ENCODE measurements around the gene SELENOW. TPM values are rescaled to one million over a fixed set of nuclear protein-coding genes. Genes with fewer than 3 reads are reported as not detected.
"Not testable (repeated sequence)": the region's sequence is repeated elsewhere in the genome, so short reads cannot be mapped to it uniquely, and the experiment has no call there.

SELENOW gene
- polyA plus RNA-seq, 1 of the 3 experiments (the other 2 are of a cell fraction) = 335 TPM

- CTCF ChIA-PET = not testable (repeated sequence)
- WGBS (ENCODE audit: low lambda C conversion rate) = 76% methylated on average over 1 of the region's 1 CpG
Measured at GRCh38 chr19:47818221-47818620, 39.7 kb downstream of the SELENOW start.

GRCh38 chr19:47819858-47820257, 41.4 kb downstream of the SELENOW start:
- WGBS (ENCODE audit: low lambda C conversion rate) = 22% methylated on average over 10 of the region's 10 CpGs
- Histone ChIP-seq H3K9me2 (no peaks in the 10 kb centered on the region), H3F3A (replicated peaks; ENCODE audit: insufficient read depth) (no peaks in the 10 kb centered on the region), H3K9me3 (no peaks in the 10 kb centered on the region), H2AFZ (ENCODE audit: low read depth) (no peak overlapping the region), H3K27ac (ENCODE audit: low read depth in 2 of 2, low read length in 1 of 2) (no peak overlapping the region), H3K36me3 (replicated peaks in 1 of 2; ENCODE audit: control insufficient read depth in 1 of 2, insufficient read depth in 2 of 2, low read length in 1 of 2) (no peaks in the 10 kb centered on the region), H3K27me3 (ENCODE audit: insufficient read depth) (peaks cover 51% of the 10 kb centered on the region; the same call in 1 of the 2 replicates), H3K4me2 (0 out of 2 replicates have a peak overlapping the region, but pooled peaks have one; percentile 13), H3K79me2 (ENCODE audit: insufficient read depth) (no peaks in the 10 kb centered on the region), H3K4me1 (ENCODE audit: control insufficient read depth in 1 of 2, insufficient read depth in 2 of 2, low read depth in 1 of 2, low read length in 1 of 2) (no peaks in the 10 kb centered on the region), H4K20me1 (ENCODE audit: insufficient read depth) (no peaks in the 10 kb centered on the region), H3K4me3 (ENCODE audit: low read depth in 2 of 2, low read length in 1 of 2) (no peak overlapping the region), H3K9ac (no peak overlapping the region)
- CTCF ChIA-PET = interaction anchor here (1.5 kb wide), 1 partner anchor 44 kb away, joined by 6 read pairs; no protein-coding TSS in a partner anchor
- TF ChIP-seq MXI1 (IDR thresholded peaks at IDR 0.05; ENCODE audit: low read depth, low read length) = no peak
- no peak for TF ChIP-seq SMC3 (IDR thresholded peaks at IDR 0.05; ENCODE audit: low read depth, low read length)
- TF ChIP-seq MAX (IDR thresholded peaks at IDR 0.05; ENCODE audit: low read depth) = no peak
- no peak for TF ChIP-seq JUND (IDR thresholded peaks at IDR 0.05)
- TF ChIP-seq USF2 (IDR thresholded peaks at IDR 0.05; ENCODE audit: borderline replicate concordance, low read depth, low read length) = no peak
- TF ChIP-seq MEF2A (IDR thresholded peaks at IDR 0.05; ENCODE audit: borderline replicate concordance, low read depth) = no peak
- no peak for TF ChIP-seq GATA2 (CRISPR knock-in tag; IDR thresholded peaks at IDR 0.05)
- TF ChIP-seq USF1 (IDR thresholded peaks at IDR 0.05; ENCODE audit: borderline replicate concordance, low read depth) = no peak
- DNase-seq = no peak
- POLR2A ChIA-PET = no interaction called here

More at GRCh38 chr19:47818221-47818620, 39.7 kb downstream of the SELENOW start:
- POLR2A ChIA-PET; H3K4me1 ChIP-seq (ENCODE audit: control insufficient read depth in 1 of 2, insufficient read depth in 2 of 2, low read depth in 1 of 2, low read length in 1 of 2); H3K9me2 ChIP-seq; H4K20me1 ChIP-seq (ENCODE audit: insufficient read depth); H2AFZ ChIP-seq (ENCODE audit: low read depth); H3K27ac ChIP-seq (ENCODE audit: low read depth in 2 of 2, low read length in 1 of 2); H3K36me3 ChIP-seq (replicated peaks in 1 of 2; ENCODE audit: control insufficient read depth in 1 of 2, insufficient read depth in 2 of 2, low read length in 1 of 2); H3K79me2 ChIP-seq (ENCODE audit: insufficient read depth); DNase-seq; H3K4me3 ChIP-seq (ENCODE audit: low read depth in 2 of 2, low read length in 1 of 2); H3K4me2 ChIP-seq; H3K9me3 ChIP-seq; H3F3A ChIP-seq (replicated peaks; ENCODE audit: insufficient read depth); H3K9ac ChIP-seq: not testable (repeated sequence)
- H3K27me3 ChIP-seq (ENCODE audit: insufficient read depth) = peaks cover 51% of the 10 kb centered on the region; the same call in 1 of the 2 replicates

- Histone ChIP-seq H3K9ac (no peak overlapping the region), H3K27me3 (ENCODE audit: insufficient read depth) (peaks cover 50% of the 10 kb centered on the region; the same call in 1 of the 2 replicates), H3K36me3 (replicated peaks in 1 of 2; ENCODE audit: control insufficient read depth in 1 of 2, insufficient read depth in 2 of 2, low read length in 1 of 2) (no peaks in the 10 kb centered on the region), H3F3A (replicated peaks; ENCODE audit: insufficient read depth) (no peaks in the 10 kb centered on the region), H2AFZ (ENCODE audit: low read depth) (no peak overlapping the region), H4K20me1 (ENCODE audit: insufficient read depth) (no peaks in the 10 kb centered on the region), H3K27ac (ENCODE audit: low read depth in 2 of 2, low read length in 1 of 2) (no peak overlapping the region), H3K4me2 (0 out of 2 replicates have a peak overlapping the region, but pooled peaks have one; percentile 13), H3K4me3 (ENCODE audit: low read depth in 2 of 2, low read length in 1 of 2) (no peak overlapping the region), H3K9me2 (no peaks in the 10 kb centered on the region), H3K9me3 (no peaks in the 10 kb centered on the region), H3K4me1 (ENCODE audit: control insufficient read depth in 1 of 2, insufficient read depth in 2 of 2, low read depth in 1 of 2, low read length in 1 of 2) (no peaks in the 10 kb centered on the region), H3K79me2 (ENCODE audit: insufficient read depth) (no peaks in the 10 kb centered on the region)
- WGBS (ENCODE audit: low lambda C conversion rate) = 42% methylated on average over 2 of the region's 2 CpGs
- ChIA-PET POLR2A (no interaction called here), CTCF (interaction anchor here (1.5 kb wide), 1 partner anchor 43 kb away, joined by 6 read pairs; no protein-coding TSS in a partner anchor)
- DNase-seq = no peak
- TF ChIP-seq FOSL2 (IDR thresholded peaks at IDR 0.05; ENCODE audit: borderline replicate concordance, low read depth) (no peak), RCOR1 (IDR thresholded peaks at IDR 0.05; ENCODE audit: low read length) (no peak), MXI1 (IDR thresholded peaks at IDR 0.05; ENCODE audit: low read depth, low read length) (no peak), EP300 (IDR thresholded peaks at IDR 0.05; ENCODE audit: borderline replicate concordance in 1 of 2, low read depth in 1 of 2, low read length in 1 of 2) (no peak), USF2 (IDR thresholded peaks at IDR 0.05; ENCODE audit: borderline replicate concordance, low read depth, low read length) (no peak), SMC3 (IDR thresholded peaks at IDR 0.05; ENCODE audit: low read depth, low read length) (no peak), TCF12 (IDR thresholded peaks at IDR 0.05) (no peak), RFX5 (IDR thresholded peaks at IDR 0.05; ENCODE audit: low read length) (no peak), EZH2phosphoT487 (IDR thresholded peaks at IDR 0.05; ENCODE audit: borderline replicate concordance, low read depth) (no peak), RAD21 (IDR thresholded peaks at IDR 0.05; ENCODE audit: low read length) (no peak), FOXJ3 (CRISPR knock-in tag; IDR thresholded peaks at IDR 0.05) (no peak), ZBTB33 (IDR thresholded peaks at IDR 0.05; ENCODE audit: borderline replicate concordance, low read depth) (no peak)
Measured at GRCh38 chr19:47820410-47820809, 41.9 kb downstream of the SELENOW start.
